H9 (cell line): ENCODE measurements around the gene LPO. TPM values are rescaled to one million over a fixed set of nuclear protein-coding genes. Genes with fewer than 3 reads are reported as not detected.

Source experiments
- DNase-seq: peaks from one replicate; pipeline ENCODE4 v3.0.0-alpha.2; 2017
- H2AFZ ChIP-seq: one replicate; pipeline ENCODE4 v1.6.1; 2013; ENCODE audit warnings: mild to moderate bottlenecking, low read length, control low read depth, moderate library complexity
- H2AK5ac ChIP-seq: 2 replicates; pipeline ENCODE4 v1.6.1; 2013; ENCODE audit warnings: low read length, control low read depth, mixed read lengths; ENCODE audit not compliant: insufficient read length
- H2BK120ac ChIP-seq: one replicate; pipeline ENCODE4 v1.6.1; 2013; ENCODE audit warnings: low read depth, mild to moderate bottlenecking, low read length, control low read depth, inconsistent platforms; ENCODE audit not compliant: poor library complexity, severe bottlenecking
- H2BK12ac ChIP-seq: 2 replicates; pipeline ENCODE4 v1.6.1; 2013; ENCODE audit warnings: low read length, control low read depth, mixed read lengths, low read depth; ENCODE audit not compliant: insufficient read length
- H2BK15ac ChIP-seq: 2 replicates; pipeline ENCODE4 v1.6.1; 2013; ENCODE audit warnings: low read depth, low read length, control low read depth
- H2BK20ac ChIP-seq: one replicate; pipeline ENCODE4 v1.6.1; 2013; ENCODE audit warnings: low read depth, mild to moderate bottlenecking, low read length, control low read depth, inconsistent platforms; ENCODE audit not compliant: poor library complexity, severe bottlenecking
- H2BK5ac ChIP-seq: 2 replicates; pipeline ENCODE4 v1.6.1; 2013; ENCODE audit warnings: low read length, control low read depth, mixed read lengths; ENCODE audit not compliant: insufficient read length
- H3K14ac ChIP-seq: 2 replicates; pipeline ENCODE4 v1.6.1; 2013; ENCODE audit warnings: low read length, control low read depth; ENCODE audit not compliant: insufficient read depth
- H3K18ac ChIP-seq: 2 replicates; pipeline ENCODE4 v1.6.1; 2013; ENCODE audit warnings: low read depth, mild to moderate bottlenecking, mixed read lengths, low read length, control low read depth; ENCODE audit not compliant: insufficient read length
- H3K23ac ChIP-seq: 2 replicates; pipeline ENCODE4 v1.6.1; 2013; ENCODE audit warnings: low read length, control low read depth, mixed read lengths, low read depth; ENCODE audit not compliant: insufficient read length
- H3K23me2 ChIP-seq: 2 replicates; pipeline ENCODE4 v1.6.1; 2013; ENCODE audit warnings: low read depth, mild to moderate bottlenecking, mixed read lengths, low read length, control low read depth; ENCODE audit not compliant: insufficient read length, poor library complexity, severe bottlenecking
- H3K27ac ChIP-seq: 2 replicates; pipeline ENCODE4 v1.5.1; 2013; ENCODE audit warnings: low read length, control low read depth, mixed read lengths, low read depth; ENCODE audit not compliant: insufficient read length
- H3K27me3 ChIP-seq: 2 replicates; pipeline ENCODE4 v1.6.1; 2013; ENCODE audit warnings: low read length, control low read depth, inconsistent platforms; ENCODE audit not compliant: insufficient read depth
- H3K4ac ChIP-seq: 2 replicates; pipeline ENCODE4 v1.6.1; 2013; ENCODE audit warnings: low read depth, mild to moderate bottlenecking, control low read depth, inconsistent platforms, low read length, moderate library complexity
- H3K4me1 ChIP-seq: 2 replicates; pipeline ENCODE4 v1.6.1; 2013; ENCODE audit warnings: low read length, control low read depth, inconsistent platforms; ENCODE audit not compliant: insufficient read depth
- H3K4me2 ChIP-seq: 2 replicates; pipeline ENCODE4 v1.6.1; 2013; ENCODE audit warnings: low read length, control low read depth, mixed read lengths; ENCODE audit not compliant: insufficient read length, insufficient read depth
- H3K56ac ChIP-seq: 2 replicates; pipeline ENCODE4 v1.6.1; 2013; ENCODE audit warnings: low read depth, mild to moderate bottlenecking, mixed read lengths, low read length, control low read depth; ENCODE audit not compliant: insufficient read length
- H3K79me1 ChIP-seq: 2 replicates; pipeline ENCODE4 v1.6.1; 2013; ENCODE audit warnings: low read depth, mild to moderate bottlenecking, moderate library complexity, low read length, control low read depth, inconsistent platforms; ENCODE audit not compliant: insufficient read depth, poor library complexity, severe bottlenecking
- H3K79me2 ChIP-seq: 2 replicates; pipeline ENCODE4 v1.6.1; 2013; ENCODE audit warnings: low read length, control low read depth, inconsistent platforms; ENCODE audit not compliant: insufficient read depth
- H3K9ac ChIP-seq: 2 replicates; pipeline ENCODE4 v1.6.1; 2013; ENCODE audit warnings: low read length, control low read depth, mixed read lengths; ENCODE audit not compliant: insufficient read length; ENCODE audit errors: extremely low read depth
- H3K9me3 ChIP-seq: one replicate; pipeline ENCODE4 v1.6.1; 2013; ENCODE audit warnings: low read depth, low read length, inconsistent platforms; ENCODE audit not compliant: control insufficient read depth
- H3T11ph ChIP-seq: one replicate; pipeline ENCODE4 v1.6.1; 2013; ENCODE audit warnings: mild to moderate bottlenecking, low read length, control low read depth, inconsistent platforms
- H4K20me1 ChIP-seq: one replicate; pipeline ENCODE4 v1.6.1; 2013; ENCODE audit not compliant: control insufficient read depth, insufficient read length, insufficient read depth
- H4K5ac ChIP-seq: 2 replicates; pipeline ENCODE4 v1.6.1; 2013; ENCODE audit warnings: low read depth, mild to moderate bottlenecking, mixed read lengths, low read length, control low read depth; ENCODE audit not compliant: insufficient read length
- H4K8ac ChIP-seq: replicated peaks from 2 replicates; pipeline ENCODE4 v1.6.1; 2013; ENCODE audit warnings: low read length, control low read depth, mixed read lengths, low read depth; ENCODE audit not compliant: insufficient read length
- H4K91ac ChIP-seq: 2 replicates; pipeline ENCODE4 v1.6.1; 2013; ENCODE audit warnings: low read depth, mild to moderate bottlenecking, moderate library complexity, mixed read lengths, low read length, control low read depth; ENCODE audit not compliant: insufficient read length
- H3K27ac Mint-ChIP-seq, 3 experiments: 2 replicates in 2 of 3; 3 replicates in 1 of 3; pipeline ENCODE4 v1.8.0; 2020 to 2021; ENCODE audit warnings: mixed read lengths in 3 of 3, mild to moderate bottlenecking in 1 of 3, moderate library complexity in 1 of 3
- H3K27me3 Mint-ChIP-seq: 2 replicates; pipeline ENCODE4 v1.8.0; 2021; ENCODE audit warnings: low read depth, mild to moderate bottlenecking, moderate library complexity, mixed read lengths
- H3K36me3 Mint-ChIP-seq, 3 experiments: 2 replicates in 2 of 3; 3 replicates in 1 of 3; pipeline ENCODE4 v1.8.0; 2020 to 2021; ENCODE audit warnings: low read depth in 3 of 3, mixed read lengths in 3 of 3; ENCODE audit not compliant: insufficient read depth in 1 of 3
- H3K4me1 Mint-ChIP-seq, 2 experiments: 2 replicates each; pipeline ENCODE4 v1.8.0; 2020; ENCODE audit warnings: mixed read lengths in 2 of 2
- H3K4me3 Mint-ChIP-seq, 2 experiments: 2 replicates in 1 of 2; 3 replicates in 1 of 2; pipeline ENCODE4 v1.8.0; 2020 to 2021; ENCODE audit warnings: mild to moderate bottlenecking in 2 of 2, mixed read lengths in 2 of 2, moderate library complexity in 1 of 2
- H3K9me3 Mint-ChIP-seq, 2 experiments: 2 replicates in 1 of 2; 3 replicates in 1 of 2; pipeline ENCODE4 v1.8.0; 2020; ENCODE audit warnings: mild to moderate bottlenecking in 2 of 2, mixed read lengths in 2 of 2, moderate library complexity in 1 of 2
- WGBS: extraction: QIAGEN DNeasy Blood & Tissue Kit; methylation state at CpG from one replicate; pipeline ENCODE4 v1.1.7; 2013; ENCODE audit warnings: missing lambda C conversion rate, low lambda C conversion rate, mixed read lengths; ENCODE audit not compliant: insufficient read length; ENCODE audit errors: extremely low coverage; 5-methylcytosine and 5-hydroxymethylcytosine counted together
- total RNA-seq: library from RNA; stranded (reverse); gene quantifications from 2 replicates; pipeline ENCODE4 v1.2.1, GENCODE V29; 2021
- TF ChIP-seq, protein P1 (sequence below): fragments of 200-600 bp; sonication (generic); conservative IDR thresholded peaks from 3 replicates; pipeline ENCODE4 v1.8.0; 2021; ENCODE audit warnings: antibody characterized with exemption, mild to moderate bottlenecking

The LPO gene
- total RNA-seq, 1 experiment from 2014 or later, result 0.17 TPM

DNA sequence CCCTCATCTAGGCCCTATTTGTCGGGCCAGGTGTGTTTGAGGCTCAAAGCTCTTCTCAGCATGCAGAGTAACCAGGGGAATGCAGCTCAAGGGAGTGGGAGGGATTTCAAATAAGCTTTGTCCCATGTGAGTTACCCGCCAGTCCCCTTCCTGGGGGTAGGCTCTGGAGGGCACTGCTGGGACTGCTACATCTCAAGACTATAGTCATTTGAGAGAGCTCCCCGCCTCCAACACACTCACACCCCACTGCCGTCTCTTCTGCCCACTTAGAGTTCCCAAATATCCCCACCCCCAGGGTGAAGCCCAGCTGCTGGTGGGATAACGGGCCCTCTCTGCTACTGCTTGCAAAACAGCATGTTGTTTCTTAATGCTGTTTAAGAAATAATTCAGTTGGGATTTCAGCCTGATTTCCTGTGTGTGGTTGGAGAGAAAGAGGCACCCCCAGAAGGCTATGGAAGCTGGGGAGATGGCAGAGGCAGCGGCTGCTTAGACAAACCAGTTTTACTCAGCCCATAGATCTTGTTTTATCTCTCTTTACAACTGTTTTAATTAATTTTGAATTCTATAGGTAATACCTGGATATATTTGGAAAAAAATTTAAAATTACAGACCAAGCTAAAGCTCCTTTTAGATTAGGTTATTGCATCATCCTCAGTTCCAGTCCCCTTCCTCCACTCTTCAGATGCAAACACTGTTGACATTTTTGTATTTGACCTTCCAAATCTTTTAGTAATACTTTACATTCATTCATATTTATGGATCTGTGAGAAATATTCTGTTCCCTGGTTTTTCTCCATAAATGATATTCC lies 46.4 kb downstream of the LPO start:
- DNase-seq, result peak; percentile 83
- H3K4me2 ChIP-seq, result no peak overlapping the region

More for the DNA sequence above, 46.4 kb downstream of the LPO start:
- Mint-ChIP-seq H3K4me1 (peaks cover 18 to 25% of the 10 kb centered on the region in 2 experiments), H3K9me3 (no peaks in the 10 kb centered on the region), H3K4me3 (no peak overlapping the region), H3K27me3 (no peaks in the 10 kb centered on the region; the same call in 1 of the 2 replicates), H3K36me3 (no peaks in the 10 kb centered on the region; a peak in 1 of 7 replicates), H3K27ac (peak overlapping the region; percentile 75 to 85 (median 84))
- Histone ChIP-seq H2AK5ac (no peak overlapping the region), H3K18ac (no peak overlapping the region), H3K23me2 (no peaks in the 10 kb centered on the region), H2BK20ac (no peak overlapping the region), H3K79me1 (no peaks in the 10 kb centered on the region), H3K27ac (no peak overlapping the region), H3K56ac (no peak overlapping the region), H3T11ph (no peak overlapping the region), H3K9ac (no peak overlapping the region), H4K5ac (no peak overlapping the region), H3K4me1 (peaks cover 3% of the 10 kb centered on the region; the same call in 1 of the 2 replicates), H2BK120ac (no peak overlapping the region), H2AFZ (peak overlapping the region; percentile 61), H3K9me3 (no peaks in the 10 kb centered on the region), H3K14ac (no peak overlapping the region), H3K4ac (no peak overlapping the region), H3K27me3 (no peaks in the 10 kb centered on the region), H4K20me1 (no peaks in the 10 kb centered on the region), H2BK15ac (no peak overlapping the region), H3K23ac (no peak overlapping the region), H2BK12ac (no peak overlapping the region), H3K79me2 (no peaks in the 10 kb centered on the region), H4K91ac (no peak overlapping the region), H2BK5ac (no peak overlapping the region), H4K8ac (no peak overlapping the region)
- TF ChIP-seq, protein P1, sequence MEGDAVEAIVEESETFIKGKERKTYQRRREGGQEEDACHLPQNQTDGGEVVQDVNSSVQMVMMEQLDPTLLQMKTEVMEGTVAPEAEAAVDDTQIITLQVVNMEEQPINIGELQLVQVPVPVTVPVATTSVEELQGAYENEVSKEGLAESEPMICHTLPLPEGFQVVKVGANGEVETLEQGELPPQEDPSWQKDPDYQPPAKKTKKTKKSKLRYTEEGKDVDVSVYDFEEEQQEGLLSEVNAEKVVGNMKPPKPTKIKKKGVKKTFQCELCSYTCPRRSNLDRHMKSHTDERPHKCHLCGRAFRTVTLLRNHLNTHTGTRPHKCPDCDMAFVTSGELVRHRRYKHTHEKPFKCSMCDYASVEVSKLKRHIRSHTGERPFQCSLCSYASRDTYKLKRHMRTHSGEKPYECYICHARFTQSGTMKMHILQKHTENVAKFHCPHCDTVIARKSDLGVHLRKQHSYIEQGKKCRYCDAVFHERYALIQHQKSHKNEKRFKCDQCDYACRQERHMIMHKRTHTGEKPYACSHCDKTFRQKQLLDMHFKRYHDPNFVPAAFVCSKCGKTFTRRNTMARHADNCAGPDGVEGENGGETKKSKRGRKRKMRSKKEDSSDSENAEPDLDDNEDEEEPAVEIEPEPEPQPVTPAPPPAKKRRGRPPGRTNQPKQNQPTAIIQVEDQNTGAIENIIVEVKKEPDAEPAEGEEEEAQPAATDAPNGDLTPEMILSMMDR, result no peak
- no CpG with 5 or more reads among the region's 6 CpGs for WGBS
